ENCODE results near the gene MUSTN1.

MUSTN1 gene

GRCh38 chr3:52805270-52806039 lies 29.4 kb downstream of the MUSTN1 start:
- H3K27ac ChIP-seq (ENCODE audit: low read depth, low read length) = no peak overlapping the region

GRCh38 chr3:52801839-52802238 lies 33.0 kb downstream of the MUSTN1 start:
- Histone ChIP-seq H3K27me3 (ENCODE audit: insufficient read depth, low read length) (no peaks in the 10 kb centered on the region), H3K27ac (ENCODE audit: low read depth, low read length) (no peak overlapping the region), H3K4me3 (ENCODE audit: low read length) (no peak overlapping the region), H3K9me3 (ENCODE audit: insufficient read depth, low read depth, low read length) (no peaks in the 10 kb centered on the region), H3K36me3 (ENCODE audit: insufficient read depth, low read length) (no peaks in the 10 kb centered on the region), H3K4me1 (ENCODE audit: insufficient read depth, low read length) (no peaks in the 10 kb centered on the region), H3K9ac (ENCODE audit: low read depth, low read length) (no peak overlapping the region)
- WGBS = 86% methylated on average over 5 of the region's 5 CpGs

More at GRCh38 chr3:52805270-52806039, 29.4 kb downstream of the MUSTN1 start:
- WGBS = 83% methylated on average over 19 of the region's 19 CpGs
- no peak overlapping the region for H3K4me3 ChIP-seq (ENCODE audit: low read length)
- no peak overlapping the region for H3K9ac ChIP-seq (ENCODE audit: low read depth, low read length)
- H3K9me3 ChIP-seq (ENCODE audit: insufficient read depth, low read depth, low read length) = no peaks in the 10 kb centered on the region
- H3K27me3 ChIP-seq (ENCODE audit: insufficient read depth, low read length) = no peaks in the 10 kb centered on the region
- H3K36me3 ChIP-seq (ENCODE audit: insufficient read depth, low read length) = no peaks in the 10 kb centered on the region
- H3K4me1 ChIP-seq (ENCODE audit: insufficient read depth, low read length) = no peaks in the 10 kb centered on the region

DNA sequence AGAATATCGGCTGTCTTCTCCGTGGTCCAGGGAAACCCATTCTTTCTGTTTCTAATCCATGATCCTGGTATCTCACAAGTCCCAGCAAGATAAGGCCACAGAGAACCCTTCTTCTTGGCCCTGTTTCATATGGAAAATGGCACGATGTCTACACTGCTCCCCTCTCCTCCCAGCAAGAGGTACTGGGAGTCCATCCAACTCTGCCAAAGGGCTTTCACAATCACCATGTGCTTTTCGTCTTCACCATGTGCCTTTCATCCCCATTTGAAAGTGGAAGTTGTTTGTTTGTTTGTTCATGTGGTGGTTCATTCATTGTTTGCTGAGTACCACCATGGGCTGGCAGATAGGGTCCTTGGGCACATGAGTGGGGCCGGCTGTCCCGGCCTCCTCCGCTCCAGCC lies 34.7 kb downstream of the MUSTN1 start:
- no peak overlapping the region for H3K4me3 ChIP-seq (ENCODE audit: low read length)
- 95% methylated on average over 7 of the region's 7 CpGs for WGBS
- no peak overlapping the region for H3K9ac ChIP-seq (ENCODE audit: low read depth, low read length)
- no peaks in the 10 kb centered on the region for H3K9me3 ChIP-seq (ENCODE audit: insufficient read depth, low read depth, low read length)
- no peak overlapping the region for H3K27ac ChIP-seq (ENCODE audit: low read depth, low read length)
- H3K36me3 ChIP-seq (ENCODE audit: insufficient read depth, low read length) = no peaks in the 10 kb centered on the region
- no peaks in the 10 kb centered on the region for H3K27me3 ChIP-seq (ENCODE audit: insufficient read depth, low read length)
- H3K4me1 ChIP-seq (ENCODE audit: insufficient read depth, low read length) = no peaks in the 10 kb centered on the region

GRCh38 chr3:52798978-52799476 lies 35.8 kb downstream of the MUSTN1 start:
- Histone ChIP-seq H3K36me3 (ENCODE audit: insufficient read depth, low read length) (no peaks in the 10 kb centered on the region), H3K27me3 (ENCODE audit: insufficient read depth, low read length) (no peaks in the 10 kb centered on the region), H3K9me3 (ENCODE audit: insufficient read depth, low read depth, low read length) (no peaks in the 10 kb centered on the region), H3K4me3 (ENCODE audit: low read length) (no peak overlapping the region), H3K9ac (ENCODE audit: low read depth, low read length) (no peak overlapping the region), H3K4me1 (ENCODE audit: insufficient read depth, low read length) (no peaks in the 10 kb centered on the region), H3K27ac (ENCODE audit: low read depth, low read length) (no peak overlapping the region)
- WGBS = 68% methylated on average over 14 of the region's 14 CpGs

DNA sequence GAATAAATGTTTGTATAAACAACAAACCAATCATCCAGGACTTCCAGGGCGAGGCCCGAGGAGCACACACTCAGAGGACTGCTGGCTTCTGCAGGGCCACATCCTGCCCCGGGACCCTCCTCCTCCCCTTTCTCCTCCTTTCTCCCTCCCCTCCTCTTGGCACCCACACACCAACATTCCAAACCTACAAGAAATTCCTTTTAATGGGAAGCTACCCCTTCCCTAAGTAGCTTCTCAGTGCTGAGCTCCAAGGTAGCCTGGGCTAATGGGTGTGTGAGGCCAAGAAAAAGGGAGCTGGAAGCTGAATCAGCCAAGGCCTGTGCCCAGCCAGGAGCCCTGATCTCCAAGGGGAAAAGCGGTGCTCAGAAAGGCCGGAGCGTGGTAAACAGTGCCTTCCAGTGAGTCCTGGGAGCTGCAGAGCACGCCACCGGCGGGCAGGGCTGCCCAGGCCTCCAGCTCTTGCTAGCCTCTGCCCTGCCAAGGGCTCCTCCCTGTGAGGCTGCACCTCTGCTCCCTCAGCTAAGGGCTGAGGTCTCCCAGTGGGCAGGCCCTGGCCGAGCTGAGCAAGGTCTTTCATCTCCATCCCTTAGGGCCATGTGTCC lies 36.3 kb downstream of the MUSTN1 start:
- H3K27ac ChIP-seq (ENCODE audit: low read depth, low read length) = no peak overlapping the region
- no peaks in the 10 kb centered on the region for H3K27me3 ChIP-seq (ENCODE audit: insufficient read depth, low read length)
- WGBS = 93% methylated on average over 10 of the region's 10 CpGs
- no peaks in the 10 kb centered on the region for H3K4me1 ChIP-seq (ENCODE audit: insufficient read depth, low read length)
- no peaks in the 10 kb centered on the region for H3K9me3 ChIP-seq (ENCODE audit: insufficient read depth, low read depth, low read length)
- H3K4me3 ChIP-seq (ENCODE audit: low read length) = no peak overlapping the region
- H3K36me3 ChIP-seq (ENCODE audit: insufficient read depth, low read length) = no peaks in the 10 kb centered on the region
- H3K9ac ChIP-seq (ENCODE audit: low read depth, low read length) = no peak overlapping the region

DNA sequence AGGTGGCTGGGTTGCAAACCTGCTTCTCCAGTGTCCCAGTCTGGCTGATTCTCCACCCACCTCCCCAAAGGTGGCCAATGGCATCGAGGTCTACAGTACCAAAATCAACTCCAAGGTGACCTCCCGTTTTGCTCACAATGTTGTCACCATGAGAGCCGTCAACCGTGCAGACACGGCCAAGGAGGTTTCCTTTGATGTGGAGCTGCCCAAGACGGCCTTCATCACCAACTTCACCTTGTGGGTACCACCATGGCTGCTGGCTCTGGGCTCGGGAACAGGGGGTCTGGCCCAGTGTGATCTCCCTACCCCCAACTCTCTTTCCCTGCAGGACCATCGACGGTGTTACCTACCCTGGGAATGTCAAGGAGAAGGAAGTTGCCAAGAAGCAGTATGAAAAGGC lies 38.4 kb downstream of the MUSTN1 start:
- Histone ChIP-seq H3K27ac (ENCODE audit: low read depth, low read length) (no peak overlapping the region), H3K36me3 (ENCODE audit: insufficient read depth, low read length) (no peaks in the 10 kb centered on the region), H3K9ac (ENCODE audit: low read depth, low read length) (no peak overlapping the region), H3K4me3 (ENCODE audit: low read length) (no peak overlapping the region), H3K9me3 (ENCODE audit: insufficient read depth, low read depth, low read length) (no peaks in the 10 kb centered on the region), H3K27me3 (ENCODE audit: insufficient read depth, low read length) (no peaks in the 10 kb centered on the region), H3K4me1 (ENCODE audit: insufficient read depth, low read length) (no peaks in the 10 kb centered on the region)
- WGBS = 95% methylated on average over 9 of the region's 9 CpGs

- no peak overlapping the region for H3K9ac ChIP-seq (ENCODE audit: low read depth, low read length)
Measured at GRCh38 chr3:52795298-52795900, 39.4 kb downstream of the MUSTN1 start.

GRCh38 chr3:52794612-52795099 lies 40.2 kb downstream of the MUSTN1 start, which contains the start of gene ITIH3:
Gene ITIH3 (plus strand): TSS chr3:52794796. CDS start chr3:52794804, 8 bp downstream.
- 89% methylated on average over 10 of the region's 10 CpGs for WGBS
- Histone ChIP-seq H3K9ac (ENCODE audit: low read depth, low read length) (no peak within 1 kb of the TSS), H3K4me3 (ENCODE audit: low read length) (no peak within 1 kb of the TSS)

More at GRCh38 chr3:52795298-52795900, 39.4 kb downstream of the MUSTN1 start:
- no peaks in the 10 kb centered on the region for H3K27me3 ChIP-seq (ENCODE audit: insufficient read depth, low read length)
- no peaks in the 10 kb centered on the region for H3K4me1 ChIP-seq (ENCODE audit: insufficient read depth, low read length)
- H3K36me3 ChIP-seq (ENCODE audit: insufficient read depth, low read length) = no peaks in the 10 kb centered on the region
- H3K9me3 ChIP-seq (ENCODE audit: insufficient read depth, low read depth, low read length) = no peaks in the 10 kb centered on the region
- H3K4me3 ChIP-seq (ENCODE audit: low read length) = no peak overlapping the region
- 87% methylated on average over 9 of the region's 9 CpGs for WGBS
- no peak overlapping the region for H3K27ac ChIP-seq (ENCODE audit: low read depth, low read length)

DNA sequence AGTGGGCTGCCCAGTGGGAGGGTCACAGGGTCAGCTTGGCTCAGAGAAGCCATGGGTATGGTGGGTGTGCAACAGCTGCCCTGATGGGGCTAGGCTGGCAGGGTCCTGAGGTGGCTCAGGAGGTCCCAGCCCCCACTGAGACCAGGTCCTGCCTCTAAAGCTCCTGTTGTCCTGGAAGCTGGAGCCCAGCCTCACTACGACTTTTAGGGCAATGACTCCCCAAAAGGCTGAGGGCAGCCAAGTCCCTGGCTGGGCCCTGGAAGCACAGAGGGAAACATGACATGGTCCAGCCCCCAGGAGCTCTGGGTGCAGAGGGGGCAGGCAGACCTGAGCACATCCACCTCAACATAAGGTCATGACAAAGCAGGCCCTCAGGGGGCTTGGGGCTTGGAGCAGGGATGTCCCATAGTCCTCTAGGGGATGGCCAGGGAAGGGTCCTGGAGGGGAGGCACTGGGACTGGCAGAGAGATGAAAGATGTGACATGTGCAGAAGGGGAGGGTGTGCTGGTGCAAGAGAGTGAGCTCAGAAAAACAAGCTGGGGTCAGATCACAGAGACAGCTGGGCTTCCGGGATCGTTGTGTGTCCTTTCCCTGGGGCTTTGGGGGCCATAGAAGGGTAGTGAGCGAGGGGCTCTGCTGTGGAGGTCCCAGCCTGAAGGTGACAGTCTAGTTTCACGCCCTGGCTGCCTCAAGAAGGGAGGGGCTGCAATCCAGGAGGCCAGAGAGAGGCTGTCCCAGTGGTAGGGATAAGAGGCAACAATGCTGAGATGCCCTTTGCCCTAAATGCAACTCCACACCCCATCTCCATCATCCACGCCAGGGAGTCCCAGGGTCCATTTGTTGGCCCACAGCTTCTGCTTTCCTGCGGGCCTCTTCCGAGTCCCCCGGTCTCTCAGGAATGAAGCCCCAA lies 40.9 kb downstream of the MUSTN1 start:
- no peak overlapping the region for H3K9ac ChIP-seq (ENCODE audit: low read depth, low read length)
- H3K4me3 ChIP-seq (ENCODE audit: low read length) = no peak overlapping the region
- WGBS = 82% methylated on average over 9 of the region's 9 CpGs
- no peaks in the 10 kb centered on the region for H3K36me3 ChIP-seq (ENCODE audit: insufficient read depth, low read length)
- no peak overlapping the region for H3K27ac ChIP-seq (ENCODE audit: low read depth, low read length)
- H3K4me1 ChIP-seq (ENCODE audit: insufficient read depth, low read length) = no peaks in the 10 kb centered on the region
- H3K9me3 ChIP-seq (ENCODE audit: insufficient read depth, low read depth, low read length) = no peaks in the 10 kb centered on the region
- H3K27me3 ChIP-seq (ENCODE audit: insufficient read depth, low read length) = no peaks in the 10 kb centered on the region

More at GRCh38 chr3:52794612-52795099, 40.2 kb downstream of the MUSTN1 start, which contains the start of gene ITIH3:
- Histone ChIP-seq H3K4me1 (ENCODE audit: insufficient read depth, low read length) (no peaks in the 10 kb centered on the region), H3K36me3 (ENCODE audit: insufficient read depth, low read length) (no peaks in the 10 kb centered on the region), H3K9me3 (ENCODE audit: insufficient read depth, low read depth, low read length) (no peaks in the 10 kb centered on the region), H3K27ac (ENCODE audit: low read depth, low read length) (no peak within 1 kb of the TSS), H3K27me3 (ENCODE audit: insufficient read depth, low read length) (no peaks in the 10 kb centered on the region)

DNA sequence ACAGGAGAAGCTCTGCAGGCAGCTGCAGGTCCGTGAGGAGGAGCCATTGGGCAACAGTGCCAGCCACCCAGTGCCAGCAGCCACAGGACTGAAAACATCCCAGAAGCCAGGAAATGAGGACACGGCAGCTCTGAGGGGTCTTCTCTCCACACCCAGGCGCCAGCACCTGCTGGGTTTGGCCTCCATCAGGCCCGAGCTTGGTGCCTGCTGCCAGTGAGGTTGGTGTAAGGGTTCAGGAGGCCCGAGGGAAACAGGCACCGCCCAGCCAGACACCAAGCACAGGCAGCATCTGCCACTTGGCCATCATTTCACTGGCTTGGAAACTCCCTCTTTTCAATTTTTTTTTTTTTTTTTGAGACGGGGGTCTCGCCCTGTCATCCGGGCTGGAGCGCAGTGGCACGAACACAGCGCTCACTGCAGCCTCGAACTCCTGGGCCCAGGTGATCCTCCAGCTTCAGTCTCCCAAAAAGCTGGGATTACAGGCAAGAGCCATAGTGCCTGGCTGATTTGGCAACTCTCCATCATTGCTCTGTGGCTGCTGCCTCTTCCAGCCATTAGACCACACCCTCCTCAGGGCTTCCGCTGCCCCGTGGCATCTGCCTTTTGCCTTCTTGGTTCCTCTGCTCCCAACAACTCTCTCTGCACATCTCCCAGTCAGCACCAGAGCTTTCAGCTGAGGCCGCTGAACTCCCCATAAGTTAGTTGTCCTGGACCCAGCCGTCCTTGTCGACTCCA lies 41.7 kb downstream of the MUSTN1 start:
- Histone ChIP-seq H3K27me3 (ENCODE audit: insufficient read depth, low read length) (no peaks in the 10 kb centered on the region), H3K4me3 (ENCODE audit: low read length) (no peak overlapping the region), H3K9ac (ENCODE audit: low read depth, low read length) (no peak overlapping the region), H3K9me3 (ENCODE audit: insufficient read depth, low read depth, low read length) (no peaks in the 10 kb centered on the region), H3K27ac (ENCODE audit: low read depth, low read length) (no peak overlapping the region), H3K4me1 (ENCODE audit: insufficient read depth, low read length) (no peaks in the 10 kb centered on the region), H3K36me3 (ENCODE audit: insufficient read depth, low read length) (no peaks in the 10 kb centered on the region)
- WGBS = 90% methylated on average over 18 of the region's 18 CpGs

Data from HUES64 (cell line).